ENCODE data around the gene WNT5A.

WNT5A gene

DNA sequence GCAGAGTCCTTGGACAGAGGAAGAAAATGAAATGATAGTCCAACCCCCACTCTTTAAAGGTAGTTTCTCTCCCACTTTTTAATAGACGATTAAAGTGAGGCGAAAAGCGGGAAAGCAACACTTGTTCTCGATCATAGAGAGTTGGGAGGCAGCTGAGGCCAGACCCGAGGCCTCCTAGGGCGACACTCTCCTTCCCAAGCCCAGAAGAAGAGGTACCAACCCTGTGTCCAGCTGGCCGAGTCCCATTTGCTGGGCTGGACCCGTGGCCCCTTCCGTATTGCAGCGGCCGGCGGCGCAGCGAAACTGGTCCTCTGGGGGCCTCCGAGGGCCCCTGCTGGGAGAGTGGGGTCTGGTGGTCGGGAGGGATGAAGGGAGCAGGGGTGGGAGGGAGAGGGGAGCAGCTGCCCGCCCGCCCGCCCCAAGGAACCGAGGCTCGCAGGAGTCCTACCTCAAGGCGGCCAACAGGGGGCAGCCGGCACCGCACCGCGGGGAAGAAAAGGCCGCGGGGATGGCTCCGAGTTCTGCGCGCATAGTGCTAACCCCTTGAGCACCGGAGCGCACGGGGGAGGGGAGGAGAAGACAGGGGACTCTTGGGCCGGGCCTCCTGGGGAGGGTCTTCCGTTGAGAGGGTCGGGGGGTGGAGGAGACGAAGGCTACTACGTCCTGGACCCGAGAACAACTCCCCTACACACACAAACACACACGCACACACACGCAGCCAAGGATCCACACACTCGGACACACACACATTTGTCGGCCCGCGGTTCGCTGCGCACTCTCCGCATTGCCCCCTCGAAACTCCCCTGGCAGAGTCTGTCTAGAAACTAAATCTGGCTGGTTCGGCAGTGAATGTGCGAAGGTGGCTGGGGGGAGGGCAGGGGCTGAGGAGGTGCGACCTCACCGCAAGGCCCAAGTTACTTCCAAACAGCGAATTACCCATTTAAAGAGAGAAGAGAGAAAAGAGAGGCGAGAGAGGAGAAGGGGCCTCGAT, 2.0 kb downstream of the WNT5A start:
- peak; percentile 68 for DNase-seq (ENCODE audit: low read depth)
- H3K4me3 ChIP-seq (ENCODE audit: low read depth, low read length): peak overlapping the region; percentile 95

DNA sequence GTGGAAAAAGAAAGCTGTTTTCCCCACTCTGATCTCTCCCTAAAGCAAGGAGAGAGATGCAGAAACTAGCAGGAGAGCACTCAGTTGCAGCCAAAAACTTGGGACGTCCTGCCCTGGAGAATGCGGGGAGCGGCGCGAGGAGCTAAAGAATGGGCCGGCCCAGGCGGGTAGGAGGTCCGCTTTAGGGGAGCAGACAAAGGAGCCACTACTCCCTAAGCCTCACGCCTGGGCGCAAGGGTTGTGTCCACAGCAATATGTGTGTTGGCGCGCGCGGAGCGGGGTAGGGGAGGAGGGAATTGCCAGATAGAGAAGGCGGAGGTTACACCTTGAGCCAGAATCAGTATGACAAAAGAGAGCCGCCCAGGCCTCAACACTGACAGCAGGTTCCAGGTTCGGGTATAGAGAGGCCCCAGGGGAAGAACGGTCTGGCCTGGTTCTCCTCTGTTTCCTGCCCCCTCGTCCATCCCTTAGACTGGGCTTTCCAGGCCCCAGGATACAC, 2.9 kb downstream of the WNT5A start:
- peak overlapping the region; percentile 95 for H3K4me3 ChIP-seq (ENCODE audit: low read depth, low read length)
- DNase-seq (ENCODE audit: low read depth): no peak

DNA sequence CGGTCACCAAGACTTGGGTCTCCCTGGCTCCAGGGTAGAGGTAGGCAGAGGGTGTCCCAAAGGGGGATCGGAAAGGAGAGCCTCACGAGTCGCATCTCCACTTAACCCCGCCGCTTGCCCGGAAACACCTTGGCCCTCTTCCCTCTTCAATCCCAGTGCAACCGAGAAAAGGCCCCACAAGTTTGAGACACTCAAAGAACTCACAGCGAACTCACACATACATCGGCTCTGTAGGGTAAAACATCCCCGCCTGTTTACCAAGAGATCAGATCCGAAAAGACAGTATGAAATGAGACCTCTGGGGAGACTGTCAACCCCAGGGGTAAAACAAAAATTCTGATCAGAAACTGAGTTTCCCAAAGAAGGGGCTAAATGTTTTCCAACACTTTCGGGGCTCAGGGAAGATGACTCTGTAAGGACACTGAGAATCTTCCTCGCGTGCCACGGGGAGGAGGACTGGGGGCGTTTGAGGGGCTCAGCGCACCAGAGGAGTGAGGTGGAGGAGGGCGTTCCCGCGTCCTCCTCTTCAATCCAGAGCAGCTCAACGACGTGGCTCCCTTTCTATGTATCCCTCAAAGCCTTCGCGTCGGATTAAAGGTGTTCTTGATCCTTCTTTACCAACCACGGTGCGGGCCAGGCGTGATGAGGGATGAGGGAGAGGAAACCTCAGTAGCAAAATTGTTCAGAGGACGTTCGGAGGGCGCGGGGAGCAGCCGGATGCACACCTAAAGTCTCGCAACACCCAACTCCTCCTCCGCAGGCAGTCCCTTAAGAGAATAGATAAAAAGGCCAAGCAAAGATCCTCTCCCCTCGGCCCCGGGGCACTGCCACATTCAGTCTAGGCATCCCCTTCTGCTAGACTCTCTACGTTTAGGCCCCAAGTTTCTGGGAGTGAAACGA, 3.7 kb downstream of the WNT5A start:
- no peak for DNase-seq (ENCODE audit: low read depth)

DNA sequence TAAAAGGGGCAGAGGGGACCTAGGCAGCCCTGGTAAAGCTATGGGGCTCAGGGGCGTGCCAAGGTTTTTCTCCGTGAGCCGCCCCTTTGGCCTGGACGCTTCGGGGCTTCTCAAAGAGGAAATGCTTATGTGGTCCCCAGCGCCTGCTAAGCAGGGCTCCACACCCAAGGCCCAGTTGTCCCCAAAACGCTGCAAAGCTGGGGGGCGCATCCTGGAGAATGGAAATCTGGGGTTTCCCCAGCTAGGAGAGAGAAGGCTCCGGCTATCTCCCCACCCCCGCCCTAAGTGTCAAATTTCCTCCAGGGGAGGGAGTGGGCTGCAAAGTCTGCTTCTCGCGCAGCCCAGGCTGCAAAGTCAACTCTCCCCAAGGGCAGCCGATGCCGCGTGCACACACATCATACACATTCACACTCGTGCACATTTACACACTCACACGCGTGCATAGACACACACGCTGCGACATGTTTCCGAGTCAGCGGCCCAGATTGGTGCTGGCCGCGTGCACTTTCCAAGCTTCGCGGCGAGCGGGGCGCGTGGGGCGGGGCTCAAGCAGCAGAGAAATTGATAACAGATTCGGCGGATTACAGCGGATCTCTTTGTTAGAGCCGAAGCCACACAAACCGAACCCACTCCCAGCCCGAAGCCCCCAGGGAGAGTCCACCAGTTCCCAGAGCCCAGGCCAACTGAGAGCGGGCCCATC, 4.5 kb downstream of the WNT5A start:
- no peak for DNase-seq (ENCODE audit: low read depth)
- H3K4me3 ChIP-seq (ENCODE audit: low read depth, low read length): peak overlapping the region; percentile 95

More for the DNA sequence above, 3.7 kb downstream of the WNT5A start:
- peak overlapping the region; percentile 95 for H3K4me3 ChIP-seq (ENCODE audit: low read depth, low read length)

- peak overlapping the region; percentile 95 for H3K4me3 ChIP-seq (ENCODE audit: low read depth, low read length)
- DNase-seq (ENCODE audit: low read depth): no peak
Measured at GRCh38 chr3:55481744-55482495, 5.2 kb downstream of the WNT5A start.

GRCh38 chr3:55480911-55481743, 6.0 kb downstream of the WNT5A start:
- DNase-seq (ENCODE audit: low read depth): no peak
- H3K4me3 ChIP-seq (ENCODE audit: low read depth, low read length): peak overlapping the region; percentile 95

- H3K4me3 ChIP-seq (ENCODE audit: low read depth, low read length): peak overlapping the region; percentile 95
Measured at GRCh38 chr3:55477306-55478303, 9.5 kb downstream of the WNT5A start.

GRCh38 chr3:55476515-55476914, 10.6 kb downstream of the WNT5A start:
- no peak overlapping the region for H3K4me3 ChIP-seq (ENCODE audit: low read depth, low read length)
- peak; percentile 75 for DNase-seq (ENCODE audit: low read depth)

More at GRCh38 chr3:55477306-55478303, 9.5 kb downstream of the WNT5A start:
- no peak for DNase-seq (ENCODE audit: low read depth)

GRCh38 chr3:55474213-55474632, 12.9 kb downstream of the WNT5A start:
- no peak overlapping the region for H3K4me3 ChIP-seq (ENCODE audit: low read depth, low read length)
- no peak for DNase-seq (ENCODE audit: low read depth)

DNA sequence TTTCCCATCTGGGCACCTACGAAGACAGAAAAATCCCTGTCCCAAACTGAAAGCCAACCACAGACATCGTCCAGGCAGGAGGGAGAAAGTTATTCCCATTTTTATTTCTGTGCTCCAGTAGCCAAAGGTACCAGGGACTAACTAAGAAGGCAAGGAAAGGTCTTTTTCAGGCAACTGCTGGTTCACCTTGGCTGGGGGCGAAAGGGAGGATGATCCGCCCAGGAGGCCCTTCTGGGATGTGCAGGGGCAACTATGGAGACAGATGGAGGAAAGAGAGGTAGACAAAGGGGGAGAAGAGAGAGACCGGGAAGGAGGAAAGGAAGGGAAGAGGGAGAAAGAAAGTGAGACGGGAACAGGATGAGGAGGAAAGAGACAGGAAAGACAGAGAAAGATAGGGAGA, 13.3 kb downstream of the WNT5A start:
- no peak for DNase-seq (ENCODE audit: low read depth)
- no peak overlapping the region for H3K4me3 ChIP-seq (ENCODE audit: low read depth, low read length)

DNA sequence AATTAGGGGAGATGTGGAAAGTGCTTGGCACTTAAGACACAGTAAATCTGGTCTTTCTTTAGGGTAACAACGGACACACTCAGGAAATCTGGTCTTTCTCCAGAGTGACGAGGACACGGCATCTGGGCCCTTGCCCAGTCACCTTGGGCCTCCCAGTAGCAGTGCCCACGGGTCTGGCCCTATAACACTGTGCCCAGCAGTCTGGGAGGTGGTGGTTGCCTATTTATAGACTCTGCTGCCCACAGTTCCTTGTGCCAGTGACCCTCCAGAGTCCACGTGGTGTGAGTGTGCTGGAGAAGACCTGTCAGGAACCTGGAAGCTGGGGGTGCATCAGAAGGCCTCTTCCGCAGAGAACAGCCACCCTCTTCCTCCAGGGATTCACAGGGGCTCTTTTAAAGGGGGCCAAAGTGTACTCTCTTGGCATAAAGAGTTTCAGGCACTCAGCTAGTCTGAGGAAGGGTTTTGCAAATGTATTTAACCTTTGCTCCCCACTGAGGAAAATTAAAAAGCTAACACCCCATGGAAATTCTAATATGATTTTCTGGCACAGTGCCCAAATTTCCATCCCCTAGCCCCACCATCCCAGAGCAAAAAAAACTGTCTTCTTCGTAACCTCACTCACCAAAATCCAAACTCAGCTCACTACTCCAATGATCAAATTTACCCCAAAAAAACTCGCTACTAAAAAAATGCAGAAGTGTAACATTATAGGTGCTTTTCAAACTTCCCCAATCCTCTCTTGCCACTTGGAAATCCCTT, 15.4 kb downstream of the WNT5A start:
- DNase-seq (ENCODE audit: low read depth): no peak
- no peak overlapping the region for H3K4me3 ChIP-seq (ENCODE audit: low read depth, low read length)

DNA sequence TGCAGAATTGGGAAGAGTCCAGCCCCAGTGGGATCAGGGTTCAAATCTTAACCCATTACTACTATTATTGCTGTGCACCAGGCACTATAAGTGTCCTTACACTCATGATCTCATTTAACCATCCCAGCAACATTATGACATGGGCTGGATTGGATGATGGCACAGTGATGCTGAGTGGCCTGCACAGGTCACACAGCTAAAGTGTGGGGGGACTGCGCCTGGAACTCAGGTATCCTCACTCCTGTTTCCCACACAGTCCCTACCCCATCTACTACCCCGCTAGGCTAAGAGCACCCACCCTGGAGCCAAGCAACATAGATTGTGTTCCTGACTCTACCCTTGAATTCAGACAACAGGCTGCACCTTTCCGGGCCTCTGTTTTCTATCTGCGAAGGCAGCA, 16.0 kb downstream of the WNT5A start:
- H3K4me3 ChIP-seq (ENCODE audit: low read depth, low read length): no peak overlapping the region
- no peak for DNase-seq (ENCODE audit: low read depth)

DNA sequence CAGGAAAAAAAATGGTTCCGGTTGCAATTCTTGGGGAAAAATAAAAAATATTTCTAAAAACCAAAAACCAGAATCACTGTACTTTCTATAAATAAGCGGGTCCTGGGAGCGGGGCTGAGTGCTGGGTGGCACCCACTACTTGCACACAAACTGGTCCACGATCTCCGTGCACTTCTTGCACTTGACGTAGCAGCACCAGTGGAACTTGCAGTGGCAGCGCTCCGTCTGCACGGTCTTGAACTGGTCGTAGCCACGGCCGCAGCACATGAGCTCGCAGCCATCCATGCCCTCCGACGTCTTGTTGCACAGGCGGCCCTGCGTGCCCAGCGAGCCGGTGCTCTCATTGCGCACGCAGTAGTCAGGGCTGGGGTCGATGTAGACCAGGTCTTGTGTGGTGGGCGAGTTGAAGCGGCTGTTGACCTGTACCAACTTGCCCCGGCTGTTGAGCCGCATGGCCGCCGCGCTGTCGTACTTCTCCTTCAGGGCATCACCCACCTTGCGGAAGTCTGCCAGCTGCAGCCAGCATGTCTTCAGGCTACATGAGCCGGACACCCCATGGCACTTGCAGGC, 17.1 kb downstream of the WNT5A start:
- no peak overlapping the region for H3K4me3 ChIP-seq (ENCODE audit: low read depth, low read length)
- no peak for DNase-seq (ENCODE audit: low read depth)

GRCh38 chr3:55468251-55468650, 18.9 kb downstream of the WNT5A start:
- no peak overlapping the region for H3K4me3 ChIP-seq (ENCODE audit: low read depth, low read length)
- no peak for DNase-seq (ENCODE audit: low read depth)

DNA sequence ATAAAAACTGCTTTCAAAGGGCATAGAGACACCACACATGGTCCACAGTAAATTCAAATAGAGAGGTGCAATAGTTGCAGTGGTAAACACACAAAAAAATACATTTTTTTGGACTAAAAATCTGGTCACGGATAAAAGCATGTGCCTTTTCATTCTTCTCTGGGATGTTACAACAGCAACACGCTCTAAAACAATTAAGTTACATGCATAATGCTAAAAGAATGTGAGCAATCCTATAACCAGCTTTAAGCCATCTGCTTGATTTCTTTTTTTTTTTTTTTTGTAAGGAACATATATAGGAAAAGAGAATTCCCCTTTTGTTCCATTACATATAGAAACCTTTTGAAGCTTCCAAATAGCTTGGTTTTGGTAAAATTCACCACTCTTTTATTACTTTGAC, 20.0 kb downstream of the WNT5A start:
- DNase-seq (ENCODE audit: low read depth): no peak
- no peak overlapping the region for H3K4me3 ChIP-seq (ENCODE audit: low read depth, low read length)

- no peak for DNase-seq (ENCODE audit: low read depth)
- no peak overlapping the region for H3K4me3 ChIP-seq (ENCODE audit: low read depth, low read length)
Measured at GRCh38 chr3:55466526-55466925, 20.6 kb downstream of the WNT5A start.

Data from skeletal muscle cell (primary cell).